Gastroesophageal sphincter (tissue), 3 donors: ENCODE data around the gene IKBKE.

ENCODE experiments used
- EP300 ChIP-seq: sonication (generic); formaldehyde crosslinking; IDR thresholded peaks from one replicate; pipeline ENCODE4 v1.6.1; 2017; ENCODE audit warnings: antibody characterized with exemption, mild to moderate bottlenecking
- POLR2AphosphoS5 ChIP-seq: sonication (generic); formaldehyde crosslinking; IDR thresholded peaks from one replicate; pipeline ENCODE4 v1.6.1; 2017; ENCODE audit warnings: antibody characterized with exemption
- TF ChIP-seq, protein P1 (sequence below), 4 experiments: fragments of 200-600 bp in 2 of 4; fragments of 450-650 bp in 2 of 4; sonication (generic) in 1 of 4; IDR thresholded peaks; one replicate each; pipeline ENCODE4 v1.5.1; 2017 to 2019; ENCODE audit warnings: antibody characterized with exemption in 4 of 4, mild to moderate bottlenecking in 2 of 4, moderate library complexity in 2 of 4

- TF ChIP-seq, protein P1, sequence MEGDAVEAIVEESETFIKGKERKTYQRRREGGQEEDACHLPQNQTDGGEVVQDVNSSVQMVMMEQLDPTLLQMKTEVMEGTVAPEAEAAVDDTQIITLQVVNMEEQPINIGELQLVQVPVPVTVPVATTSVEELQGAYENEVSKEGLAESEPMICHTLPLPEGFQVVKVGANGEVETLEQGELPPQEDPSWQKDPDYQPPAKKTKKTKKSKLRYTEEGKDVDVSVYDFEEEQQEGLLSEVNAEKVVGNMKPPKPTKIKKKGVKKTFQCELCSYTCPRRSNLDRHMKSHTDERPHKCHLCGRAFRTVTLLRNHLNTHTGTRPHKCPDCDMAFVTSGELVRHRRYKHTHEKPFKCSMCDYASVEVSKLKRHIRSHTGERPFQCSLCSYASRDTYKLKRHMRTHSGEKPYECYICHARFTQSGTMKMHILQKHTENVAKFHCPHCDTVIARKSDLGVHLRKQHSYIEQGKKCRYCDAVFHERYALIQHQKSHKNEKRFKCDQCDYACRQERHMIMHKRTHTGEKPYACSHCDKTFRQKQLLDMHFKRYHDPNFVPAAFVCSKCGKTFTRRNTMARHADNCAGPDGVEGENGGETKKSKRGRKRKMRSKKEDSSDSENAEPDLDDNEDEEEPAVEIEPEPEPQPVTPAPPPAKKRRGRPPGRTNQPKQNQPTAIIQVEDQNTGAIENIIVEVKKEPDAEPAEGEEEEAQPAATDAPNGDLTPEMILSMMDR (IDR thresholded peaks at IDR 0.05), result no peak
- TF ChIP-seq POLR2AphosphoS5 (no peak), EP300 (no peak)
Measured at GRCh38 chr1:206455666-206456344, 14.5 kb upstream of the IKBKE start.
